HepG2 (cell line): ENCODE results near the gene DHX8. TPM values are rescaled to one million over a fixed set of nuclear protein-coding genes. Genes with fewer than 3 reads are reported as not detected.
A peak's percentile ranks its signal among the peaks of the same experiment; 100 is the strongest.

ENCODE experiments used
- ATF1 ChIP-seq: IDR thresholded peaks from 2 replicates; pipeline ENCODE4 v1.6.1; 2016; ENCODE audit warnings: mild to moderate bottlenecking, control low read depth
- GABPB1 ChIP-seq: IDR thresholded peaks from 2 replicates; pipeline ENCODE4 v1.6.1; 2016; ENCODE audit warnings: mild to moderate bottlenecking, missing genetic modification reagents, moderate library complexity, missing compliant biosample characterization
- MEF2D ChIP-seq: sonication (generic); formaldehyde crosslinking; IDR thresholded peaks from 2 replicates; pipeline ENCODE4 v1.5.1; 2020; ENCODE audit warnings: mild to moderate bottlenecking, missing genetic modification reagents
- SNAPC2 ChIP-seq: sonication (generic); formaldehyde crosslinking; IDR thresholded peaks from 2 replicates; pipeline ENCODE4 v1.8.1; 2022; ENCODE audit warnings: mild to moderate bottlenecking, missing genetic modification reagents
- SP1 ChIP-seq, 2 experiments: fragments of 450-650 bp in 1 of 2; sonication (generic) in 1 of 2; formaldehyde crosslinking in 1 of 2; IDR thresholded peaks; 2 replicates each; pipeline versions ENCODE4 v1.4.0 to v1.6.1; 2016 to 2020; ENCODE audit warnings: missing genetic modification reagents in 1 of 2
- SPEN ChIP-seq: sonication (generic); formaldehyde crosslinking; IDR thresholded peaks from 2 replicates; pipeline ENCODE4 v1.5.1; 2020; ENCODE audit warnings: low read depth, mild to moderate bottlenecking, missing genetic modification reagents
- TSC22D2 ChIP-seq: sonication (generic); formaldehyde crosslinking; IDR thresholded peaks from 2 replicates; pipeline ENCODE4 v1.5.1; 2020; ENCODE audit warnings: missing genetic modification reagents, mild to moderate bottlenecking, borderline replicate concordance
- ZNF556 ChIP-seq: sonication (generic); formaldehyde crosslinking; IDR thresholded peaks from 2 replicates; pipeline ENCODE4 v1.4.0; 2020; ENCODE audit warnings: mild to moderate bottlenecking, missing genetic modification reagents, borderline replicate concordance
- ZNF570 ChIP-seq: sonication (generic); formaldehyde crosslinking; IDR thresholded peaks from 2 replicates; pipeline ENCODE4 v1.4.0; 2020; ENCODE audit warnings: mild to moderate bottlenecking, missing genetic modification reagents, borderline replicate concordance
- ZNF792 ChIP-seq: IDR thresholded peaks from 2 replicates; pipeline ENCODE4 v1.6.1; 2016
- polyA plus RNA-seq, 8 experiments: library from polyadenylated mRNA; depleted of rRNA in 3 of 8; stranded (reverse) in 7 of 8; unstranded in 1 of 8; fragments of >200 nt; fragmentation: Illumina TruSeq in 4 of 8; extraction: Trizol in 4 of 8; gene quantifications; 2 replicates each; pipeline versions ENCODE4 v1.2.1 to v1.2.3, GENCODE V29; 2011 to 2016; ENCODE audit warnings: low read depth in 4 of 8, missing spikeins in 1 of 8, mixed read lengths in 1 of 8; ENCODE audit not compliant: insufficient read depth in 1 of 8
- total RNA-seq, 5 experiments: library from RNA; depleted of rRNA; stranded (reverse); fragments of >200 nt; fragmentation: Illumina TruSeq; extraction: Trizol; gene quantifications; 2 replicates each; pipeline ENCODE4 v1.2.3, GENCODE V29; 2016; ENCODE audit warnings: low read depth in 1 of 5
- TF ChIP-seq, protein P1 (sequence below): IDR thresholded peaks from 2 replicates; pipeline ENCODE4 v1.6.1; 2016
- TF ChIP-seq, protein P2 (sequence below): sonication (generic); formaldehyde crosslinking; conservative IDR thresholded peaks from 2 replicates; pipeline ENCODE4 v1.4.0; 2020; ENCODE audit warnings: missing genetic modification reagents
- TF ChIP-seq, protein P3 (sequence below): sonication (generic); formaldehyde crosslinking; IDR thresholded peaks from 2 replicates; pipeline ENCODE4 v1.8.0; 2023; ENCODE audit warnings: mild to moderate bottlenecking, missing genetic modification reagents
- TF ChIP-seq, protein P4 (sequence below): sonication (generic); formaldehyde crosslinking; IDR thresholded peaks from 2 replicates; pipeline ENCODE4 v1.5.1; 2020; ENCODE audit warnings: missing genetic modification reagents, mild to moderate bottlenecking, borderline replicate concordance
- TF ChIP-seq, protein P5 (sequence below): sonication (generic); formaldehyde crosslinking; IDR thresholded peaks from 2 replicates; pipeline ENCODE4 v1.5.1; 2020; ENCODE audit warnings: missing genetic modification reagents, mild to moderate bottlenecking, borderline replicate concordance
- TF ChIP-seq, protein P6 (sequence below): sonication (generic); formaldehyde crosslinking; IDR thresholded peaks from 2 replicates; pipeline ENCODE4 v1.8.1; 2023; ENCODE audit warnings: missing genetic modification reagents, mild to moderate bottlenecking, borderline replicate concordance
- TF ChIP-seq, protein P7 (sequence below): sonication (generic); formaldehyde crosslinking; conservative IDR thresholded peaks from 2 replicates; pipeline ENCODE4 v1.4.0; 2020; ENCODE audit warnings: mild to moderate bottlenecking, missing genetic modification reagents, moderate library complexity

Gene DHX8
- total and polyA plus RNA-seq, 2 of the 13 experiments (the other 11 are each of a cell fraction or from before 2014, with no cell fraction given) = 24.8 to 48.9 TPM

DNA sequence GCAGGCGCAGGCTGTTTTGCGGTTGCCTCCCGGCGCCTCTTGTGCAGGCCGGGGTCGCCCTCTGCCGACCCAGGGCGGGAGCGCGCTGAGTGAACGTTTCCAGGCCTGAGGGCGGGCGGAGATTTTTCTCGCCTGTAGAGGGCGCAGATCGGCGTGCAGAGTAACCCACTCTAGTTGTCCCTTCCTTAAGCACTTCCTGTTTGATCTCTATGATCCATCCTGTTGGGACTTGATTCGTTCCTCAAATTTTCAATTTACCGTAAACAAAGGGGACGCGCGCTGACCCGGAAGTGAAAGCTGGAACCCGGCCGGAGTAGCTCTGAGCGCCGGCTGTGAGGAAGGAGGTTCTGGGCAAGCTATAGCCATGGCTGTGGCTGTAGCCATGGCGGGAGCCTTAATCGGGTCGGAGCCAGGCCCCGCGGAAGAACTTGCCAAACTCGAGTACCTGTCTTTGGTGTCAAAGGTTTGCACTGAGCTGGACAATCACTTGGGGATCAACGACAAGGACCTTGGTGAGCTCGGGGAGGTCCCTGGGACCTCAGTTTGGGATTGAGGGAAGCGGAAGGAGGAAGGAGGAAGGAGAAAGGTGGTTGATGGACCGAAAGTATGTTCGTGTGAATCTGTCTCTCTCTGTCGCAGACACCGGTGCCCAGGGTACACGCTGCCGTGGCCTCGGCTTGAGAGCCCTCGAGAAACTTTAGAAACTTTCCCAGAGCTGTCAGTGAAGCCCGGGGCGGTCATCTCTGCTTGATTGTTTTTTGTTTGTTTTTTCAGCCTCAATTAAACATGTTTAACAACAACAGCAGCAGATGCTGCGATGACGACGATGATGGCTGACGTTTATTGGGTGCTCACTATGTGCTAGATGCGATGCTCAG is at the start of gene DHX8 (continued):
- TF ChIP-seq, protein P1, sequence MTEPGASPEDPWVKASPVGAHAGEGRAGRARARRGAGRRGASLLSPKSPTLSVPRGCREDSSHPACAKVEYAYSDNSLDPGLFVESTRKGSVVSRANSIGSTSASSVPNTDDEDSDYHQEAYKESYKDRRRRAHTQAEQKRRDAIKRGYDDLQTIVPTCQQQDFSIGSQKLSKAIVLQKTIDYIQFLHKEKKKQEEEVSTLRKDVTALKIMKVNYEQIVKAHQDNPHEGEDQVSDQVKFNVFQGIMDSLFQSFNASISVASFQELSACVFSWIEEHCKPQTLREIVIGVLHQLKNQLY (CRISPR knock-in tag) = peak; percentile 69
- TF ChIP-seq, protein P2, sequence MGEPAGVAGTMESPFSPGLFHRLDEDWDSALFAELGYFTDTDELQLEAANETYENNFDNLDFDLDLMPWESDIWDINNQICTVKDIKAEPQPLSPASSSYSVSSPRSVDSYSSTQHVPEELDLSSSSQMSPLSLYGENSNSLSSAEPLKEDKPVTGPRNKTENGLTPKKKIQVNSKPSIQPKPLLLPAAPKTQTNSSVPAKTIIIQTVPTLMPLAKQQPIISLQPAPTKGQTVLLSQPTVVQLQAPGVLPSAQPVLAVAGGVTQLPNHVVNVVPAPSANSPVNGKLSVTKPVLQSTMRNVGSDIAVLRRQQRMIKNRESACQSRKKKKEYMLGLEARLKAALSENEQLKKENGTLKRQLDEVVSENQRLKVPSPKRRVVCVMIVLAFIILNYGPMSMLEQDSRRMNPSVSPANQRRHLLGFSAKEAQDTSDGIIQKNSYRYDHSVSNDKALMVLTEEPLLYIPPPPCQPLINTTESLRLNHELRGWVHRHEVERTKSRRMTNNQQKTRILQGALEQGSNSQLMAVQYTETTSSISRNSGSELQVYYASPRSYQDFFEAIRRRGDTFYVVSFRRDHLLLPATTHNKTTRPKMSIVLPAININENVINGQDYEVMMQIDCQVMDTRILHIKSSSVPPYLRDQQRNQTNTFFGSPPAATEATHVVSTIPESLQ (CRISPR knock-in tag) = peak; percentile 97
- TF ChIP-seq, protein P3, sequence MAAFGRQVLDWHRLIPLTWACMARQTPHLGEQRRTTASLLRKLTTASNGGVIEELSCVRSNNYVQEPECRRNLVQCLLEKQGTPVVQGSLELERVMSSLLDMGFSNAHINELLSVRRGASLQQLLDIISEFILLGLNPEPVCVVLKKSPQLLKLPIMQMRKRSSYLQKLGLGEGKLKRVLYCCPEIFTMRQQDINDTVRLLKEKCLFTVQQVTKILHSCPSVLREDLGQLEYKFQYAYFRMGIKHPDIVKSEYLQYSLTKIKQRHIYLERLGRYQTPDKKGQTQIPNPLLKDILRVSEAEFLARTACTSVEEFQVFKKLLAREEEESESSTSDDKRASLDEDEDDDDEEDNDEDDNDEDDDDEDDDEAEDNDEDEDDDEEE (CRISPR knock-in tag) = peak; percentile 80; the same call in 1 of the 2 replicates
- peak; percentile 95 for TF ChIP-seq TSC22D2 (CRISPR knock-in tag)
- TF ChIP-seq SPEN (CRISPR knock-in tag) = peak; percentile 96
- TF ChIP-seq MEF2D (CRISPR knock-in tag) = peak; percentile 97
- peak; percentile 96 for TF ChIP-seq SNAPC2 (CRISPR knock-in tag)
- peak; percentile 99 for TF ChIP-seq GABPB1 (CRISPR knock-in tag)
- peak; percentile 84 for TF ChIP-seq ATF1 (CRISPR knock-in tag)
- TF ChIP-seq SP1 (IDR thresholded peaks at IDR 0.05) = no peak
- TF ChIP-seq SP1 (CRISPR knock-in tag; IDR thresholded peaks at IDR 0.05) = peak; percentile 80
- TF ChIP-seq, protein P4, sequence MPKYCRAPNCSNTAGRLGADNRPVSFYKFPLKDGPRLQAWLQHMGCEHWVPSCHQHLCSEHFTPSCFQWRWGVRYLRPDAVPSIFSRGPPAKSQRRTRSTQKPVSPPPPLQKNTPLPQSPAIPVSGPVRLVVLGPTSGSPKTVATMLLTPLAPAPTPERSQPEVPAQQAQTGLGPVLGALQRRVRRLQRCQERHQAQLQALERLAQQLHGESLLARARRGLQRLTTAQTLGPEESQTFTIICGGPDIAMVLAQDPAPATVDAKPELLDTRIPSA (CRISPR knock-in tag) = peak; percentile 39; the same call in 1 of the 2 replicates
- peak; percentile 93 for TF ChIP-seq ZNF792 (CRISPR knock-in tag)
- TF ChIP-seq, protein P5, sequence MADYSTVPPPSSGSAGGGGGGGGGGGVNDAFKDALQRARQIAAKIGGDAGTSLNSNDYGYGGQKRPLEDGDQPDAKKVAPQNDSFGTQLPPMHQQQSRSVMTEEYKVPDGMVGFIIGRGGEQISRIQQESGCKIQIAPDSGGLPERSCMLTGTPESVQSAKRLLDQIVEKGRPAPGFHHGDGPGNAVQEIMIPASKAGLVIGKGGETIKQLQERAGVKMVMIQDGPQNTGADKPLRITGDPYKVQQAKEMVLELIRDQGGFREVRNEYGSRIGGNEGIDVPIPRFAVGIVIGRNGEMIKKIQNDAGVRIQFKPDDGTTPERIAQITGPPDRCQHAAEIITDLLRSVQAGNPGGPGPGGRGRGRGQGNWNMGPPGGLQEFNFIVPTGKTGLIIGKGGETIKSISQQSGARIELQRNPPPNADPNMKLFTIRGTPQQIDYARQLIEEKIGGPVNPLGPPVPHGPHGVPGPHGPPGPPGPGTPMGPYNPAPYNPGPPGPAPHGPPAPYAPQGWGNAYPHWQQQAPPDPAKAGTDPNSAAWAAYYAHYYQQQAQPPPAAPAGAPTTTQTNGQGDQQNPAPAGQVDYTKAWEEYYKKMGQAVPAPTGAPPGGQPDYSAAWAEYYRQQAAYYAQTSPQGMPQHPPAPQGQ (CRISPR knock-in tag) = peak; percentile 46; the same call in 1 of the 2 replicates
- TF ChIP-seq, protein P6, sequence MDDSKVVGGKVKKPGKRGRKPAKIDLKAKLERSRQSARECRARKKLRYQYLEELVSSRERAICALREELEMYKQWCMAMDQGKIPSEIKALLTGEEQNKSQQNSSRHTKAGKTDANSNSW (CRISPR knock-in tag) = no peak
- TF ChIP-seq ZNF570 (CRISPR knock-in tag) = 0 out of 2 replicates have a peak, but pooled peaks have one; percentile 42
- peak; percentile 96 for TF ChIP-seq ZNF556 (CRISPR knock-in tag)
- TF ChIP-seq, protein P7, sequence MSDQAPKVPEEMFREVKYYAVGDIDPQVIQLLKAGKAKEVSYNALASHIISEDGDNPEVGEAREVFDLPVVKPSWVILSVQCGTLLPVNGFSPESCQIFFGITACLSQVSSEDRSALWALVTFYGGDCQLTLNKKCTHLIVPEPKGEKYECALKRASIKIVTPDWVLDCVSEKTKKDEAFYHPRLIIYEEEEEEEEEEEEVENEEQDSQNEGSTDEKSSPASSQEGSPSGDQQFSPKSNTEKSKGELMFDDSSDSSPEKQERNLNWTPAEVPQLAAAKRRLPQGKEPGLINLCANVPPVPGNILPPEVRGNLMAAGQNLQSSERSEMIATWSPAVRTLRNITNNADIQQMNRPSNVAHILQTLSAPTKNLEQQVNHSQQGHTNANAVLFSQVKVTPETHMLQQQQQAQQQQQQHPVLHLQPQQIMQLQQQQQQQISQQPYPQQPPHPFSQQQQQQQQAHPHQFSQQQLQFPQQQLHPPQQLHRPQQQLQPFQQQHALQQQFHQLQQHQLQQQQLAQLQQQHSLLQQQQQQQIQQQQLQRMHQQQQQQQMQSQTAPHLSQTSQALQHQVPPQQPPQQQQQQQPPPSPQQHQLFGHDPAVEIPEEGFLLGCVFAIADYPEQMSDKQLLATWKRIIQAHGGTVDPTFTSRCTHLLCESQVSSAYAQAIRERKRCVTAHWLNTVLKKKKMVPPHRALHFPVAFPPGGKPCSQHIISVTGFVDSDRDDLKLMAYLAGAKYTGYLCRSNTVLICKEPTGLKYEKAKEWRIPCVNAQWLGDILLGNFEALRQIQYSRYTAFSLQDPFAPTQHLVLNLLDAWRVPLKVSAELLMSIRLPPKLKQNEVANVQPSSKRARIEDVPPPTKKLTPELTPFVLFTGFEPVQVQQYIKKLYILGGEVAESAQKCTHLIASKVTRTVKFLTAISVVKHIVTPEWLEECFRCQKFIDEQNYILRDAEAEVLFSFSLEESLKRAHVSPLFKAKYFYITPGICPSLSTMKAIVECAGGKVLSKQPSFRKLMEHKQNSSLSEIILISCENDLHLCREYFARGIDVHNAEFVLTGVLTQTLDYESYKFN (CRISPR knock-in tag) = peak; percentile 70
